Measurements from ENCODE around the gene BTBD6. TPM values are rescaled to one million over a fixed set of nuclear protein-coding genes. Genes with fewer than 3 reads are reported as not detected.
"Not testable (repeated sequence)": the region's sequence is repeated elsewhere in the genome, so short reads cannot be mapped to it uniquely, and the experiment has no call there.

BTBD6 gene
- total RNA-seq, 6 experiments from 2014 or later = 44.3 to 58.6 (median 53.2) TPM

- H3K36me3 Mint-ChIP-seq (ENCODE audit: low read depth) = no peaks in the 10 kb centered on the region
- H3K9me3 Mint-ChIP-seq = no peaks in the 10 kb centered on the region
- no peaks in the 10 kb centered on the region; the same call in 1 of the 2 replicates for H3K27me3 Mint-ChIP-seq (ENCODE audit: insufficient read depth)
- H3K4me3 Mint-ChIP-seq = no peak overlapping the region
- H3K4me1 Mint-ChIP-seq (ENCODE audit: low read depth) = peaks cover 8% of the 10 kb centered on the region
- no peak overlapping the region for H3K27ac Mint-ChIP-seq
- TF ChIP-seq, protein P1, sequence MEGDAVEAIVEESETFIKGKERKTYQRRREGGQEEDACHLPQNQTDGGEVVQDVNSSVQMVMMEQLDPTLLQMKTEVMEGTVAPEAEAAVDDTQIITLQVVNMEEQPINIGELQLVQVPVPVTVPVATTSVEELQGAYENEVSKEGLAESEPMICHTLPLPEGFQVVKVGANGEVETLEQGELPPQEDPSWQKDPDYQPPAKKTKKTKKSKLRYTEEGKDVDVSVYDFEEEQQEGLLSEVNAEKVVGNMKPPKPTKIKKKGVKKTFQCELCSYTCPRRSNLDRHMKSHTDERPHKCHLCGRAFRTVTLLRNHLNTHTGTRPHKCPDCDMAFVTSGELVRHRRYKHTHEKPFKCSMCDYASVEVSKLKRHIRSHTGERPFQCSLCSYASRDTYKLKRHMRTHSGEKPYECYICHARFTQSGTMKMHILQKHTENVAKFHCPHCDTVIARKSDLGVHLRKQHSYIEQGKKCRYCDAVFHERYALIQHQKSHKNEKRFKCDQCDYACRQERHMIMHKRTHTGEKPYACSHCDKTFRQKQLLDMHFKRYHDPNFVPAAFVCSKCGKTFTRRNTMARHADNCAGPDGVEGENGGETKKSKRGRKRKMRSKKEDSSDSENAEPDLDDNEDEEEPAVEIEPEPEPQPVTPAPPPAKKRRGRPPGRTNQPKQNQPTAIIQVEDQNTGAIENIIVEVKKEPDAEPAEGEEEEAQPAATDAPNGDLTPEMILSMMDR (IDR thresholded peaks at IDR 0.05) = no peak
- DNase-seq = no peak
Observed at GRCh38 chr14:105292826-105293711, 44.7 kb downstream of the BTBD6 start.

DNA sequence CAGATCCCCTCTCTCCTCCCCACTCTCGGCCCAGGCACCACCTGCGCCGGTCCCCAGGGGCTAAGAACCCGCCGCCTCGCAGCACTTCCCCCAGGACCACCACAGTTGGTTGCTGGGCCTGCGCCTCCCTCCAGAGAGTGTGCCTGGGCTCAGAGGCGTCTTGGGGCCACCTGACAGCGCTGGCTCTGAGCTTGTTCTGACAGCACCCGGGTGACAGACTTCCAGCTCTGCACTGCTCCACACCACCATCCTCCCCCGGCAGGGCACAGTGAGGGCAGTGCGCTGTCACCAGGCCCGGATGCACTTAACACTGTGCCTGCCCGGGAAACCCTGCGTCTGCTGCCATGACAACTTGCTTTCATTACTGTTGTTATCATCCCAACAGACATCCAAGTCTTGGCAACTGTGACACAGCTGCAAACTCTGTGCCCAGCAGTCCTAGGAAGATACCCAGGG is 45.8 kb downstream of the BTBD6 start:
- no peaks in the 10 kb centered on the region; the same call in 1 of the 2 replicates for H3K27me3 Mint-ChIP-seq (ENCODE audit: insufficient read depth)
- DNase-seq = peak; percentile 36
- H3K27ac Mint-ChIP-seq = peak overlapping the region; percentile 72
- no peaks in the 10 kb centered on the region for H3K9me3 Mint-ChIP-seq
- no peak overlapping the region for H3K4me3 Mint-ChIP-seq
- TF ChIP-seq, protein P1 (IDR thresholded peaks at IDR 0.05) = no peak
- H3K36me3 Mint-ChIP-seq (ENCODE audit: low read depth) = no peaks in the 10 kb centered on the region
- H3K4me1 Mint-ChIP-seq (ENCODE audit: low read depth) = peaks cover 12% of the 10 kb centered on the region

GRCh38 chr14:105297311-105297710 is 49.0 kb downstream of the BTBD6 start:
- H3K4me1 Mint-ChIP-seq (ENCODE audit: low read depth) = peaks cover 21% of the 10 kb centered on the region
- H3K36me3 Mint-ChIP-seq (ENCODE audit: low read depth); H3K4me3 Mint-ChIP-seq; H3K27me3 Mint-ChIP-seq (ENCODE audit: insufficient read depth); DNase-seq; H3K27ac Mint-ChIP-seq; H3K9me3 Mint-ChIP-seq: not testable (repeated sequence)

DNA sequence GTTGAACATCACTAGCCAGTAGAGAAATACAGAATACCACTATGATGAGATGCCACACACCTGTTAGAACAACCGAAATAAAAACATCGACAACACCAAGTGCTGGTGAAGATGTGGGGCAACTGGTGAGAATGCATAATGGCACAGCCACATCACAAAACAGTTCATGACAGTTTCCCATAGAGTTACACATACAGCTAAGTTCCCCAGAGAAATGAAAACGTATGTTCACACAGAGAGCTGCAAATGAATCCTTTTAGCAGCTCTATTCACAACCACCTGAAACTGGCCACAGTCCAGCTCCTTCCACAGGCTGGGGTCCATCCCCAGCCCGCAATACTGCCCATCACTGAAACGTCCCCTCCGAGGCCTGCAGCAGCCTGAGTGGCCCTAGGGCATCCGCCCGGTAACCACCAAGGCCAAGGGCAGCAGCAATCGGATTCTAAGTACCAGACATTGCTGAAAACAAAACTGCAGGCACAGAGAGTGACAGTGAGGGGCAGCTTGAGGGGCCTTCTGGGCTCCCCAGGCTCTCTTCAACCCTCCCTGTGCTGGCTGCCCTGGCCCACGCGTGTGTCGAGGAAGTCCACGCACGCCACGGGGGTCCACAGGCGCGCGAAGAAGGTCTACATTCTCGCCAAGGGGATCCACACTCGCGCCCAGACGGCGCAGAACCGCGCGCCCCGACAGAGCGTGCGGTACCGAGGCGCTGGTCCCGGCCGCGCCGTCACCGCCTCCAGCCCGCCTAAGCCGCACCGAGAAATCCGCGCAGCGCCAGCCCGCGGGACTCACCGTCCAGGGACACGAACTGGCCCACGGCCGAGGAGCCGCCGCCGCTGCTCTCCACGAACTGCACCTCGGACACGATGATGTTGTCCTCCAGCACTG is 51.6 kb downstream of the BTBD6 start:
- no peak for DNase-seq
- H3K27ac Mint-ChIP-seq = peak overlapping the region; percentile 76
- peaks cover 11% of the 10 kb centered on the region for H3K36me3 Mint-ChIP-seq (ENCODE audit: low read depth)
- TF ChIP-seq, protein P1 (IDR thresholded peaks at IDR 0.05) = no peak
- H3K4me3 Mint-ChIP-seq = peak overlapping the region; percentile 93
- peaks cover 18% of the 10 kb centered on the region for H3K4me1 Mint-ChIP-seq (ENCODE audit: low read depth)
- H3K9me3 Mint-ChIP-seq = no peaks in the 10 kb centered on the region
- H3K27me3 Mint-ChIP-seq (ENCODE audit: insufficient read depth) = no peaks in the 10 kb centered on the region

Other genes with a start within 250 kb of the BTBD6 start
- 10 to 100 TPM; 11.6 to 20.3 (median 18.4) TPM for gene CDCA4, start 227.4 kb upstream of the BTBD6 start, total RNA-seq (2021; fragmentation: NEBNext Ultra II Directional; extraction: Animal tissue kit (Norgen Biotek cat#: 25700))
- under 1 TPM in 2 of 6 experiments, not detected in 4; 0.05 to 0.14 TPM for gene GPR132, start 183.1 kb upstream of the BTBD6 start, total RNA-seq (2021; fragmentation: NEBNext Ultra II Directional; extraction: Animal tissue kit (Norgen Biotek cat#: 25700))
- gene JAG2, start 79.8 kb upstream of the BTBD6 start, total RNA-seq (2021; fragmentation: NEBNext Ultra II Directional; extraction: Animal tissue kit (Norgen Biotek cat#: 25700)) = under 1 TPM; 0.23 to 0.76 (median 0.42) TPM
- gene NUDT14, start 67.2 kb upstream of the BTBD6 start, total RNA-seq (2021; fragmentation: NEBNext Ultra II Directional; extraction: Animal tissue kit (Norgen Biotek cat#: 25700)) = 10 to 100 TPM in 4 of 6 experiments, 1 to 10 TPM in 2; 9.8 to 13.3 (median 11.0) TPM
- 10 to 100 TPM; 20.1 to 25.8 (median 21.8) TPM for gene BRF1, start 52.5 kb downstream of the BTBD6 start, total RNA-seq (2021; fragmentation: NEBNext Ultra II Directional; extraction: Animal tissue kit (Norgen Biotek cat#: 25700))
- gene PACS2, start 66.2 kb downstream of the BTBD6 start, total RNA-seq (2021; fragmentation: NEBNext Ultra II Directional; extraction: Animal tissue kit (Norgen Biotek cat#: 25700)) = 10 to 100 TPM; 33.5 to 38.5 (median 35.2) TPM
- gene TEX22, start 150.0 kb downstream of the BTBD6 start, total RNA-seq (2021; fragmentation: NEBNext Ultra II Directional; extraction: Animal tissue kit (Norgen Biotek cat#: 25700)) = 1 to 10 TPM in 2 of 6 experiments, under 1 TPM in 4; 0.34 to 2.1 (median 0.76) TPM
- 10 to 100 TPM; 67.5 to 71.3 (median 69.2) TPM for gene MTA1, start 171.3 kb downstream of the BTBD6 start, total RNA-seq (2021; fragmentation: NEBNext Ultra II Directional; extraction: Animal tissue kit (Norgen Biotek cat#: 25700))
- gene CRIP2, start 226.3 kb downstream of the BTBD6 start, total RNA-seq (2021; fragmentation: NEBNext Ultra II Directional; extraction: Animal tissue kit (Norgen Biotek cat#: 25700)) = 10 to 100 TPM in 4 of 6 experiments, 1 to 10 TPM in 2; 6.9 to 22.4 (median 21.0) TPM
- gene CRIP1, start 238.4 kb downstream of the BTBD6 start, total RNA-seq (2021; fragmentation: NEBNext Ultra II Directional; extraction: Animal tissue kit (Norgen Biotek cat#: 25700)) = 10 to 100 TPM in 4 of 6 experiments, 1 to 10 TPM in 2; 4.8 to 55.2 (median 42.3) TPM
- gene TEDC1, start 242.7 kb downstream of the BTBD6 start, total RNA-seq (2021; fragmentation: NEBNext Ultra II Directional; extraction: Animal tissue kit (Norgen Biotek cat#: 25700)) = 10 to 100 TPM in 5 of 6 experiments, 1 to 10 TPM in 1; 9.1 to 12.9 (median 12.7) TPM

Data from HFFc6 (cell line).